ENCODE data around the gene KIAA0040. TPM values are rescaled to one million over a fixed set of nuclear protein-coding genes. Genes with fewer than 3 reads are reported as not detected.

KIAA0040 gene
- total RNA-seq, 1 donor = 1.1 TPM

- H3K4me2 ChIP-seq (ENCODE audit: insufficient read depth, low read length) = no peak overlapping the region
- no peaks in the 10 kb centered on the region for H3K79me2 ChIP-seq (ENCODE audit: insufficient read depth, low read length)
- H3K4me1 ChIP-seq (ENCODE audit: insufficient read depth, low read length) = no peaks in the 10 kb centered on the region
- no peaks in the 10 kb centered on the region for H3K9me3 ChIP-seq (ENCODE audit: low read depth, low read length)
- H4K20me1 ChIP-seq (ENCODE audit: insufficient read depth, low read length) = no peaks in the 10 kb centered on the region
- H2AFZ ChIP-seq (ENCODE audit: low read length) = no peak overlapping the region
- H3K27me3 ChIP-seq (ENCODE audit: insufficient read depth, low read length) = no peaks in the 10 kb centered on the region
- no peak overlapping the region for H3K4me3 ChIP-seq (ENCODE audit: insufficient read depth, low read length)
- no peak overlapping the region for H3K27ac ChIP-seq (ENCODE audit: low read depth, low read length)
- H3K36me3 ChIP-seq (ENCODE audit: insufficient read depth, low read length) = no peaks in the 10 kb centered on the region
- DNase-seq (ENCODE audit: insufficient read length, low spot score, missing footprints) = no peak
- TF ChIP-seq, protein P1, sequence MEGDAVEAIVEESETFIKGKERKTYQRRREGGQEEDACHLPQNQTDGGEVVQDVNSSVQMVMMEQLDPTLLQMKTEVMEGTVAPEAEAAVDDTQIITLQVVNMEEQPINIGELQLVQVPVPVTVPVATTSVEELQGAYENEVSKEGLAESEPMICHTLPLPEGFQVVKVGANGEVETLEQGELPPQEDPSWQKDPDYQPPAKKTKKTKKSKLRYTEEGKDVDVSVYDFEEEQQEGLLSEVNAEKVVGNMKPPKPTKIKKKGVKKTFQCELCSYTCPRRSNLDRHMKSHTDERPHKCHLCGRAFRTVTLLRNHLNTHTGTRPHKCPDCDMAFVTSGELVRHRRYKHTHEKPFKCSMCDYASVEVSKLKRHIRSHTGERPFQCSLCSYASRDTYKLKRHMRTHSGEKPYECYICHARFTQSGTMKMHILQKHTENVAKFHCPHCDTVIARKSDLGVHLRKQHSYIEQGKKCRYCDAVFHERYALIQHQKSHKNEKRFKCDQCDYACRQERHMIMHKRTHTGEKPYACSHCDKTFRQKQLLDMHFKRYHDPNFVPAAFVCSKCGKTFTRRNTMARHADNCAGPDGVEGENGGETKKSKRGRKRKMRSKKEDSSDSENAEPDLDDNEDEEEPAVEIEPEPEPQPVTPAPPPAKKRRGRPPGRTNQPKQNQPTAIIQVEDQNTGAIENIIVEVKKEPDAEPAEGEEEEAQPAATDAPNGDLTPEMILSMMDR (IDR thresholded peaks at IDR 0.05; ENCODE audit: extremely low read depth, low read depth, low read length) = no peak
Observed at GRCh38 chr1:175183586-175183985, 9.0 kb downstream of the KIAA0040 start.

GRCh38 chr1:175182201-175182746 is 10.3 kb downstream of the KIAA0040 start:
- H3K79me2 ChIP-seq (ENCODE audit: insufficient read depth, low read length) = no peaks in the 10 kb centered on the region

GRCh38 chr1:175179837-175180590 is 12.6 kb downstream of the KIAA0040 start:
- no peaks in the 10 kb centered on the region for H3K27me3 ChIP-seq (ENCODE audit: insufficient read depth, low read length)
- no peak overlapping the region for H3K27ac ChIP-seq (ENCODE audit: low read depth, low read length)
- H3K9me3 ChIP-seq (ENCODE audit: low read depth, low read length) = no peaks in the 10 kb centered on the region
- no peaks in the 10 kb centered on the region for H3K36me3 ChIP-seq (ENCODE audit: insufficient read depth, low read length)
- no peak overlapping the region for H2AFZ ChIP-seq (ENCODE audit: low read length)
- H4K20me1 ChIP-seq (ENCODE audit: insufficient read depth, low read length) = no peaks in the 10 kb centered on the region
- H3K4me1 ChIP-seq (ENCODE audit: insufficient read depth, low read length) = no peaks in the 10 kb centered on the region
- no peak overlapping the region for H3K4me3 ChIP-seq (ENCODE audit: insufficient read depth, low read length)
- H3K79me2 ChIP-seq (ENCODE audit: insufficient read depth, low read length) = no peaks in the 10 kb centered on the region
- no peak overlapping the region for H3K4me2 ChIP-seq (ENCODE audit: insufficient read depth, low read length)
- TF ChIP-seq, protein P1 (IDR thresholded peaks at IDR 0.05; ENCODE audit: extremely low read depth, low read depth, low read length) = no peak
- no peak for DNase-seq (ENCODE audit: insufficient read length, low spot score, missing footprints)

More at GRCh38 chr1:175182201-175182746, 10.3 kb downstream of the KIAA0040 start:
- Histone ChIP-seq H3K4me3 (ENCODE audit: insufficient read depth, low read length) (no peak overlapping the region), H3K27me3 (ENCODE audit: insufficient read depth, low read length) (no peaks in the 10 kb centered on the region), H3K27ac (ENCODE audit: low read depth, low read length) (no peak overlapping the region), H3K4me2 (ENCODE audit: insufficient read depth, low read length) (no peak overlapping the region), H2AFZ (ENCODE audit: low read length) (no peak overlapping the region), H3K9me3 (ENCODE audit: low read depth, low read length) (no peaks in the 10 kb centered on the region), H4K20me1 (ENCODE audit: insufficient read depth, low read length) (no peaks in the 10 kb centered on the region), H3K4me1 (ENCODE audit: insufficient read depth, low read length) (no peaks in the 10 kb centered on the region), H3K36me3 (ENCODE audit: insufficient read depth, low read length) (no peaks in the 10 kb centered on the region)
- TF ChIP-seq, protein P1 (IDR thresholded peaks at IDR 0.05; ENCODE audit: extremely low read depth, low read depth, low read length) = no peak
- no peak for DNase-seq (ENCODE audit: insufficient read length, low spot score, missing footprints)

GRCh38 chr1:175178456-175178855 is 14.1 kb downstream of the KIAA0040 start:
- Histone ChIP-seq H3K27ac (ENCODE audit: low read depth, low read length) (no peak overlapping the region), H3K79me2 (ENCODE audit: insufficient read depth, low read length) (no peaks in the 10 kb centered on the region)

More at GRCh38 chr1:175178456-175178855, 14.1 kb downstream of the KIAA0040 start:
- no peak for DNase-seq (ENCODE audit: insufficient read length, low spot score, missing footprints)
- Histone ChIP-seq H2AFZ (ENCODE audit: low read length) (no peak overlapping the region), H3K27me3 (ENCODE audit: insufficient read depth, low read length) (no peaks in the 10 kb centered on the region), H3K4me1 (ENCODE audit: insufficient read depth, low read length) (no peaks in the 10 kb centered on the region), H3K9me3 (ENCODE audit: low read depth, low read length) (no peaks in the 10 kb centered on the region), H3K36me3 (ENCODE audit: insufficient read depth, low read length) (no peaks in the 10 kb centered on the region), H4K20me1 (ENCODE audit: insufficient read depth, low read length) (no peaks in the 10 kb centered on the region), H3K4me3 (ENCODE audit: insufficient read depth, low read length) (no peak overlapping the region), H3K4me2 (ENCODE audit: insufficient read depth, low read length) (no peak overlapping the region)
- TF ChIP-seq, protein P1 (IDR thresholded peaks at IDR 0.05; ENCODE audit: extremely low read depth, low read depth, low read length) = no peak

All from osteoblast (primary cell).